ENCODE data around the gene ISM2. TPM values are rescaled to one million over a fixed set of nuclear protein-coding genes. Genes with fewer than 3 reads are reported as not detected.

Gene ISM2
- total and polyA plus RNA-seq, 2 experiments from 2014 or later: 0.69 to 1.3 TPM

DNA sequence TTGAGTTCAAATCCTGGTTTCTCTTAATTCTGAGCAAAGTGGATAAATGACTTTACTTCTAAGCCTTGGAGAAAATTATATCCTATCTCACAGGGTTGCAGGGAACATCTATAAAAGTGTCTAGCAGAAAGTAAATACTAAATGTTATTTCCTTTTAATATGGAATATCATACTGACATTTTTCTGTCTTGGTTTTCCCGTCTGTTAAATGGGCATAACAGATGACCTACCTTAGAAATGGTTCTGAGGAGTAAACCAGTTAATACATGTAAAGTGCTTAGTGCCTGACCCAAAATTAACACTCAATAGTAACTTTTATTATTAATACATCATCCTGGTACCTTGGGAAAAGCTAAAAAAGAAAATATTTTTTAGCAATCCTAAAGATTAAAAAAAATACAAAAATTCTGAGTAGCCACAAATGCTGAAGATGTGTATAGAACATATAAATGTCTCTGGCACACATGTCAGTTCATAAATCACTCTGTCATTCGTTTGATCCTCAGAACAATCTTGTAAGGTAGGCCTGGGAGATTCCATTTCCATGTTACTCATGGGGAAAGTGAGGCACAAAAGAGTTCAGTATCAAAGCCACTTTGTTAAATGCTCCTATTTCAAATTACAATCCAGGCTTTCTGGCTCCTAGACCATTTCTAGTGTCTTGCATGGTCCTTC lies 42.5 kb downstream of the ISM2 start (continued):
- TF ChIP-seq, protein P1, sequence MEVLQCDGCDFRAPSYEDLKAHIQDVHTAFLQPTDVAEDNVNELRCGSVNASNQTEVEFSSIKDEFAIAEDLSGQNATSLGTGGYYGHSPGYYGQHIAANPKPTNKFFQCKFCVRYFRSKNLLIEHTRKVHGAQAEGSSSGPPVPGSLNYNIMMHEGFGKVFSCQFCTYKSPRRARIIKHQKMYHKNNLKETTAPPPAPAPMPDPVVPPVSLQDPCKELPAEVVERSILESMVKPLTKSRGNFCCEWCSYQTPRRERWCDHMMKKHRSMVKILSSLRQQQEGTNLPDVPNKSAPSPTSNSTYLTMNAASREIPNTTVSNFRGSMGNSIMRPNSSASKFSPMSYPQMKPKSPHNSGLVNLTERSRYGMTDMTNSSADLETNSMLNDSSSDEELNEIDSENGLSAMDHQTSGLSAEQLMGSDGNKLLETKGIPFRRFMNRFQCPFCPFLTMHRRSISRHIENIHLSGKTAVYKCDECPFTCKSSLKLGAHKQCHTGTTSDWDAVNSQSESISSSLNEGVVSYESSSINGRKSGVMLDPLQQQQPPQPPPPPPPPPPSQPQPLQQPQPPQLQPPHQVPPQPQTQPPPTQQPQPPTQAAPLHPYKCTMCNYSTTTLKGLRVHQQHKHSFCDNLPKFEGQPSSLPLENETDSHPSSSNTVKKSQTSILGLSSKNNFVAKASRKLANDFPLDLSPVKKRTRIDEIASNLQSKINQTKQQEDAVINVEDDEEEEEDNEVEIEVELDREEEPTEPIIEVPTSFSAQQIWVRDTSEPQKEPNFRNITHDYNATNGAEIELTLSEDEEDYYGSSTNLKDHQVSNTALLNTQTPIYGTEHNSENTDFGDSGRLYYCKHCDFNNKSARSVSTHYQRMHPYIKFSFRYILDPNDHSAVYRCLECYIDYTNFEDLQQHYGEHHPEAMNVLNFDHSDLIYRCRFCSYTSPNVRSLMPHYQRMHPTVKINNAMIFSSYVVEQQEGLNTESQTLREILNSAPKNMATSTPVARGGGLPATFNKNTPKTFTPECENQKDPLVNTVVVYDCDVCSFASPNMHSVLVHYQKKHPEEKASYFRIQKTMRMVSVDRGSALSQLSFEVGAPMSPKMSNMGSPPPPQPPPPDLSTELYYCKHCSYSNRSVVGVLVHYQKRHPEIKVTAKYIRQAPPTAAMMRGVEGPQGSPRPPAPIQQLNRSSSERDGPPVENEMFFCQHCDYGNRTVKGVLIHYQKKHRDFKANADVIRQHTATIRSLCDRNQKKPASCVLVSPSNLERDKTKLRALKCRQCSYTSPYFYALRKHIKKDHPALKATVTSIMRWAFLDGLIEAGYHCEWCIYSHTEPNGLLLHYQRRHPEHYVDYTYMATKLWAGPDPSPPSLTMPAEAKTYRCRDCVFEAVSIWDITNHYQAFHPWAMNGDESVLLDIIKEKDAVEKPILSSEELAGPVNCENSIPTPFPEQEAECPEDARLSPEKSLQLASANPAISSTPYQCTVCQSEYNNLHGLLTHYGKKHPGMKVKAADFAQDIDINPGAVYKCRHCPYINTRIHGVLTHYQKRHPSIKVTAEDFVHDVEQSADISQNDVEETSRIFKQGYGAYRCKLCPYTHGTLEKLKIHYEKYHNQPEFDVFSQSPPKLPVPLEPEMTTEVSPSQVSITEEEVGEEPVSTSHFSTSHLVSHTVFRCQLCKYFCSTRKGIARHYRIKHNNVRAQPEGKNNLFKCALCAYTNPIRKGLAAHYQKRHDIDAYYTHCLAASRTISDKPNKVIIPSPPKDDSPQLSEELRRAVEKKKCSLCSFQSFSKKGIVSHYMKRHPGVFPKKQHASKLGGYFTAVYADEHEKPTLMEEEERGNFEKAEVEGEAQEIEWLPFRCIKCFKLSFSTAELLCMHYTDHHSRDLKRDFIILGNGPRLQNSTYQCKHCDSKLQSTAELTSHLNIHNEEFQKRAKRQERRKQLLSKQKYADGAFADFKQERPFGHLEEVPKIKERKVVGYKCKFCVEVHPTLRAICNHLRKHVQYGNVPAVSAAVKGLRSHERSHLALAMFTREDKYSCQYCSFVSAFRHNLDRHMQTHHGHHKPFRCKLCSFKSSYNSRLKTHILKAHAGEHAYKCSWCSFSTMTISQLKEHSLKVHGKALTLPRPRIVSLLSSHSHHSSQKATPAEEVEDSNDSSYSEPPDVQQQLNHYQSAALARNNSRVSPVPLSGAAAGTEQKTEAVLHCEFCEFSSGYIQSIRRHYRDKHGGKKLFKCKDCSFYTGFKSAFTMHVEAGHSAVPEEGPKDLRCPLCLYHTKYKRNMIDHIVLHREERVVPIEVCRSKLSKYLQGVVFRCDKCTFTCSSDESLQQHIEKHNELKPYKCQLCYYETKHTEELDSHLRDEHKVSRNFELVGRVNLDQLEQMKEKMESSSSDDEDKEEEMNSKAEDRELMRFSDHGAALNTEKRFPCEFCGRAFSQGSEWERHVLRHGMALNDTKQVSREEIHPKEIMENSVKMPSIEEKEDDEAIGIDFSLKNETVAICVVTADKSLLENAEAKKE (CRISPR knock-in tag; IDR thresholded peaks at IDR 0.05): no peak
- TF ChIP-seq JUNB (IDR thresholded peaks at IDR 0.05; ENCODE audit: unreplicated experiment) (no peak), POLR2AphosphoS5 (IDR thresholded peaks at IDR 0.05; ENCODE audit: low read depth) (no peak), STAT1 (IDR thresholded peaks at IDR 0.05; ENCODE audit: unreplicated experiment) (no peak)

DNA sequence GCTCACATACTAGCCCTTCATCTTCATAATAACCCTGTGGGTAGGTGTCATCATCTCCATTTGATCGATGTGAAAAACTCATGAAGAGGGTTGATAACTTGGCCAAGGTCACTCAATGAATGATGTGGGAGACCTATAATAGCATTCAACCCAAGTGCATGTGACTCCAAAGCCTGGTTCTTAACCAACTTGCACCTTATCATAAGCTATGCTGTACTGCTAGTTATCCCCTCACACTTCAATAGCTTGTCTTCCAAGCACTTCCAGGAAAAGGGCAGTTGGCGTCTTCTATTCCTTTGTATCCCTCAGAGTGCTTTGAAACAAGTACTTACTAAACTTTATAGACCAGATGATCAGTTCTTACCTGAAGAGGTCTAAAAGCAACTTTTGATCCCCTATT lies 56.4 kb downstream of the ISM2 start:
- Mint-ChIP-seq H3K4me1 (no peaks in the 10 kb centered on the region), H3K27me3 (ENCODE audit: insufficient read depth, low read depth, poor library complexity) (no peaks in the 10 kb centered on the region), H3K27ac (no peak overlapping the region), H3K4me3 (no peak overlapping the region), H3K9me3 (no peaks in the 10 kb centered on the region), H3K36me3 (ENCODE audit: low read depth) (peaks cover 28% of the 10 kb centered on the region)
- ATAC-seq: no peak
- Histone ChIP-seq H3K4me3 (no peak overlapping the region), H3K36me3 (ENCODE audit: insufficient read depth) (peaks cover 6% of the 10 kb centered on the region; the same call in 1 of the 2 replicates), H3K79me2 (replicated peaks; ENCODE audit: insufficient read depth) (no peaks in the 10 kb centered on the region), H3K4me2 (no peak overlapping the region), H3K27me3 (ENCODE audit: insufficient read depth) (no peaks in the 10 kb centered on the region), H3K4me1 (ENCODE audit: insufficient read depth) (no peaks in the 10 kb centered on the region), H3K27ac (ENCODE audit: low read depth) (no peak overlapping the region), H2AFZ (no peak overlapping the region), H4K20me1 (replicated peaks; ENCODE audit: insufficient read depth) (no peaks in the 10 kb centered on the region; the same call in 1 of the 2 replicates), H3K9me2 (ENCODE audit: insufficient read depth) (no peaks in the 10 kb centered on the region), H3F3A (replicated peaks; ENCODE audit: low read depth) (no peaks in the 10 kb centered on the region)
- no peak for DNase-seq (ENCODE audit: low spot score)
- TF ChIP-seq, protein P2, sequence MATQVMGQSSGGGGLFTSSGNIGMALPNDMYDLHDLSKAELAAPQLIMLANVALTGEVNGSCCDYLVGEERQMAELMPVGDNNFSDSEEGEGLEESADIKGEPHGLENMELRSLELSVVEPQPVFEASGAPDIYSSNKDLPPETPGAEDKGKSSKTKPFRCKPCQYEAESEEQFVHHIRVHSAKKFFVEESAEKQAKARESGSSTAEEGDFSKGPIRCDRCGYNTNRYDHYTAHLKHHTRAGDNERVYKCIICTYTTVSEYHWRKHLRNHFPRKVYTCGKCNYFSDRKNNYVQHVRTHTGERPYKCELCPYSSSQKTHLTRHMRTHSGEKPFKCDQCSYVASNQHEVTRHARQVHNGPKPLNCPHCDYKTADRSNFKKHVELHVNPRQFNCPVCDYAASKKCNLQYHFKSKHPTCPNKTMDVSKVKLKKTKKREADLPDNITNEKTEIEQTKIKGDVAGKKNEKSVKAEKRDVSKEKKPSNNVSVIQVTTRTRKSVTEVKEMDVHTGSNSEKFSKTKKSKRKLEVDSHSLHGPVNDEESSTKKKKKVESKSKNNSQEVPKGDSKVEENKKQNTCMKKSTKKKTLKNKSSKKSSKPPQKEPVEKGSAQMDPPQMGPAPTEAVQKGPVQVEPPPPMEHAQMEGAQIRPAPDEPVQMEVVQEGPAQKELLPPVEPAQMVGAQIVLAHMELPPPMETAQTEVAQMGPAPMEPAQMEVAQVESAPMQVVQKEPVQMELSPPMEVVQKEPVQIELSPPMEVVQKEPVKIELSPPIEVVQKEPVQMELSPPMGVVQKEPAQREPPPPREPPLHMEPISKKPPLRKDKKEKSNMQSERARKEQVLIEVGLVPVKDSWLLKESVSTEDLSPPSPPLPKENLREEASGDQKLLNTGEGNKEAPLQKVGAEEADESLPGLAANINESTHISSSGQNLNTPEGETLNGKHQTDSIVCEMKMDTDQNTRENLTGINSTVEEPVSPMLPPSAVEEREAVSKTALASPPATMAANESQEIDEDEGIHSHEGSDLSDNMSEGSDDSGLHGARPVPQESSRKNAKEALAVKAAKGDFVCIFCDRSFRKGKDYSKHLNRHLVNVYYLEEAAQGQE (IDR thresholded peaks at IDR 0.05; ENCODE audit: unreplicated experiment): no peak
- TF ChIP-seq EZH2phosphoT487 (IDR thresholded peaks at IDR 0.05; ENCODE audit: unreplicated experiment) (no peak), STAT1 (IDR thresholded peaks at IDR 0.05; ENCODE audit: unreplicated experiment) (no peak), POLR2AphosphoS5 (IDR thresholded peaks at IDR 0.05; ENCODE audit: low read depth) (no peak), ZNF331 (CRISPR knock-in tag; IDR thresholded peaks at IDR 0.05; ENCODE audit: low read depth) (no peak), CREB1 (CRISPR knock-in tag; IDR thresholded peaks at IDR 0.05; ENCODE audit: low read depth) (no peak)
- TF ChIP-seq, protein P3, sequence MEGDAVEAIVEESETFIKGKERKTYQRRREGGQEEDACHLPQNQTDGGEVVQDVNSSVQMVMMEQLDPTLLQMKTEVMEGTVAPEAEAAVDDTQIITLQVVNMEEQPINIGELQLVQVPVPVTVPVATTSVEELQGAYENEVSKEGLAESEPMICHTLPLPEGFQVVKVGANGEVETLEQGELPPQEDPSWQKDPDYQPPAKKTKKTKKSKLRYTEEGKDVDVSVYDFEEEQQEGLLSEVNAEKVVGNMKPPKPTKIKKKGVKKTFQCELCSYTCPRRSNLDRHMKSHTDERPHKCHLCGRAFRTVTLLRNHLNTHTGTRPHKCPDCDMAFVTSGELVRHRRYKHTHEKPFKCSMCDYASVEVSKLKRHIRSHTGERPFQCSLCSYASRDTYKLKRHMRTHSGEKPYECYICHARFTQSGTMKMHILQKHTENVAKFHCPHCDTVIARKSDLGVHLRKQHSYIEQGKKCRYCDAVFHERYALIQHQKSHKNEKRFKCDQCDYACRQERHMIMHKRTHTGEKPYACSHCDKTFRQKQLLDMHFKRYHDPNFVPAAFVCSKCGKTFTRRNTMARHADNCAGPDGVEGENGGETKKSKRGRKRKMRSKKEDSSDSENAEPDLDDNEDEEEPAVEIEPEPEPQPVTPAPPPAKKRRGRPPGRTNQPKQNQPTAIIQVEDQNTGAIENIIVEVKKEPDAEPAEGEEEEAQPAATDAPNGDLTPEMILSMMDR (conservative IDR thresholded peaks at IDR 0.05; ENCODE audit: low read depth in 2 of 2): no peak
- TF ChIP-seq, protein P4, sequence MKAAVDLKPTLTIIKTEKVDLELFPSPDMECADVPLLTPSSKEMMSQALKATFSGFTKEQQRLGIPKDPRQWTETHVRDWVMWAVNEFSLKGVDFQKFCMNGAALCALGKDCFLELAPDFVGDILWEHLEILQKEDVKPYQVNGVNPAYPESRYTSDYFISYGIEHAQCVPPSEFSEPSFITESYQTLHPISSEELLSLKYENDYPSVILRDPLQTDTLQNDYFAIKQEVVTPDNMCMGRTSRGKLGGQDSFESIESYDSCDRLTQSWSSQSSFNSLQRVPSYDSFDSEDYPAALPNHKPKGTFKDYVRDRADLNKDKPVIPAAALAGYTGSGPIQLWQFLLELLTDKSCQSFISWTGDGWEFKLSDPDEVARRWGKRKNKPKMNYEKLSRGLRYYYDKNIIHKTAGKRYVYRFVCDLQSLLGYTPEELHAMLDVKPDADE (IDR thresholded peaks at IDR 0.05): no peak

Measured in GM23338 (cell line).